Epithelial cell of prostate (primary cell): ENCODE data around the gene DCAF5.
"Not testable (repeated sequence)": the region's sequence is repeated elsewhere in the genome, so short reads cannot be mapped to it uniquely, and the experiment has no call there.

Experiments
- DNase-seq: peaks from one replicate; pipeline ENCODE4 v3.0.0-alpha.2; 2011; ENCODE audit warnings: low read depth, low spot score
- H3K27ac ChIP-seq: fragments of 450-650 bp; 2 replicates; pipeline ENCODE4 v1.5.1; 2017; ENCODE audit warnings: mild to moderate bottlenecking

Gene DCAF5

DNA sequence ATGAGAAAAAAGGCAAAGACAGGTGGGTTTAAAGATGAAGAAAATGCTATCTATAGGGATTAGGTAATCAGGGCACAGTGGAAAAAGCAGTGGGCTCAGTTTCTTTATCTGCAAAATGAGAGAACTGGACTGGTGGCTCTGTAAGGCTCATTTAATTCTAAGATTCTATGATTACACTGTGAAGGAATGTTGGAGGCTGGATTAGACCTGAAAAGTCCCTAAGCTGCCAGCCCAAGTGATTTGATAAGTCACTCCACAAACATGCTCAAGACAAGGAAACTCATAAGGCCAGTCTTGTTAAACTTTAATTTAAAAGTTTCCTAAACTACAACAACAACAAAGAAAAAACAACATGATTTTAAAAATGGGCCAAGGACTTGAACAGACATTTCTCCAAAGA is 75.1 kb downstream of the DCAF5 start:
- H3K27ac ChIP-seq = peak overlapping the region; percentile 86
- DNase-seq = peak; percentile 43

DNA sequence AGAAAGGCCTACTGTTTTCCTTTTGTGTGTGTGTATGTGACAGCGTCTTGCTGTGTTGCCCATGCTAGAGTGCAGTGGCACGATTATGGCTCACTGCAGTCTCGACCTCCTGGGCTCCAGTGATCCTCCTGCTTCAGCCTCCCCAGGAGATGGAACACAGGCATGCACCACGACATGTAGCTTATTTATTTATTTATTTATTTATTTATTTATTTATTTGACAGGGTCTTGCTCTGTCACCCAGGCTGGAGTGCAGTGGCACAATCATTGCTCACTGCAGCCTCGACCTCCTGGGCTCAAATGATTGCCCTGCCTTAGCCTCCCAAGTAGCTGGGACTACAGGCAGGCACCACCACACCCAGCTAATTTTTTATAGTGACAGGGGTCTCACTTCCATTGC is 75.7 kb downstream of the DCAF5 start:
- DNase-seq = not testable (repeated sequence)
- H3K27ac ChIP-seq = peak overlapping the region; percentile 86

DNA sequence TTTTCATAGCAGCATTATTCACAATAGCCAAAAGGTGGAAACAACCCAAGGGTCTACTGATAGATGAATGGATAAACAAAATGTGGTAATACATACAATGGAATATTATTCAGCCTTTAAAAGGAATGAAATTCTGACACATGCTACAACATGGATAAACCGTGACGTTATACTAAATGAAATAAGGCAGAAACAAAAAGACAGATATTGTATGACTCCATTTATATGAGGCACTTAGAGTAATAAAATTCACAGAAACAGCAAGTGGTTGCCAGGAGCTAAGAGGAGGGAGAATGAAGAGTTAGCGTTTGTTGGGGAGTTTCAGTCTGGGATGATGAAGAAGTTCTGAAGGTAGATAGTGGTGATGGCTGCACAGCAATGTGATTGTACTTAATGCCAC is 76.6 kb downstream of the DCAF5 start:
- DNase-seq = no peak
- no peak overlapping the region for H3K27ac ChIP-seq

DNA sequence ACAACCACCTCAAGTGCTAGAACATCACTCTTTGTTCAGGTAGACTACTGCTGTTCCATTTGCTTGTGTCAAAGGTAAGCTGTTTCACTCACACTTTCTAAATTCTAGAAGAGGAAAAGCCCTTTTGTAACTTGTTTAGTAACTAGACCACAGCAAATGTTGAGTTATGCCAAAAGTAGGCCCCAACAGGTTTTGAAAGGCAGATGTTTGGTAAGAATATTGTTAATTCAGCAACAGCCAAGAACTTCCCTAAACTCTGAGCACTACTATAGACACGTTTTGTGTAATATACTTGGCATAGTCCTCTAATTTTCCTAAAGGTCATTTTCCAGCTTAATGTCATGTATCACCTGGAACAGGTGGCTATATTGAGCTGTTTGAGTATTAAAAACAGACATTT is 79.0 kb downstream of the DCAF5 start:
- no peak overlapping the region for H3K27ac ChIP-seq
- no peak for DNase-seq

DNA sequence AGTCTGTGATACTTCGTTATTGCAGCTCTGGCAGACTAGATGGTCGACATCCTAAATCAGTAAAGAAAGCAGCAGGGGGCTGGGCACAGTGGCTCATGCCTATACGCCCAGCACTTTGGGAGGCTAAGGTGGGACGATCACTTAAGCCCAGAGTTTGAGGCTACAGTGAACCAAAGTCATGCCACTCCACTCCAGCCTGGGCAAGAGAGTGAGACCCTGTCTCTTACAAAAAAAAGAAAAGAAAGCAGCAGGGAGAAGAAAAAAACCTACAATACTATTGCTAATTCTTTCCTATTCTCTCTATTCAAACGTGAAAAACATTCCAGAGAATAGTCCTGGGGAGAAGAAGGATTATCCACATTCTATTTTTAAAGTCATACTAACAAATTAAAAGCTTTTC is 79.5 kb downstream of the DCAF5 start:
- DNase-seq = no peak
- no peak overlapping the region for H3K27ac ChIP-seq

DNA sequence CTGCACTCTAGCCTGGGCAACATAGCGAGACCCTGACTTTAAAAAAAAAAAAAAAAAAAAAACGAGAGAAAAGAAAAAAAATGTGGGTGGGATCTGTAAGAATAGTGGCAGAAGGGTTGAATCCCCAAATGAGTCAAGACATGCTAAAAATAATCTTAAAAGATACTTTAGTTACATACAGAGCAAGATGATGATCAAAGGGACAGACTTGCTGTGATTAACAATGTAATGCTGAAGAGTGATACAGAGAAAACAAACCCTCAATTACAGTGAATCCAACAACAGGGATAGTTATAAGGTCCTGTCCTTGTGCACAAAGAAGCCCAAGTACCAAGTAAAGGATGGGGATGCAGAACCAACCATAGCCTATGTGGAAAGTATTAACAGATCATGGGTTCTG is 80.3 kb downstream of the DCAF5 start:
- H3K27ac ChIP-seq = no peak overlapping the region
- no peak for DNase-seq

DNA sequence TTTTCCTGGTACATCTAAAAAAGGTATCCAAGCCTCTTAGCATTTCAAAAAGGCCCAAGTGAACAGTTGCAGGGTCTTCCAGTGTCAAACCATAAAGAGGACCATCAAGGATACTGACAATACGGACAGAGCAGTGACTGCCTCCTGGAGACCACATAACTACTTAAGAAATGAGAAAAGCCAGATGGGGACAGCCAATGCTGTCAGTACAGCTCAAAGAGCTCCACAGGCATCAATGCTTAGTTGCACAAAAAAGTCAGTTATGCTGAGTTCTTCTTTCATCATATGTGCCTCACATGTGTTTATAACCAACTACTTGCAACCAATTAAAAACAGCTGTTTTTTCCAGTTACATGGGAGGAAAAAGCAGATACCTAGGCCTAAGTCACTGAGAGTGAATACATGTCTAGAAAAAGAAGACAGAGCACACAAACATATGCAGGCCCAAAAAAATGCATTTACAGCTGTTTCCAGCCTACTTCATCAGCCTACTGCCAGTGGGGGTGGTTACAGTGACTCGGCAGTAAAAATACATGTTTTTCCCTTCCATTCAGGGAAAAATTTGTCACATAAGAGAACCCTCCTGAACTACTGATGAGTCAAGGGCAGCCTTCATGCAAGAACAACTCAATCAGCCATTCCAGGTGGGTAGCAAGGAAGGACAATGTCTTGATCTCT is 84.0 kb downstream of the DCAF5 start:
- no peak for DNase-seq
- H3K27ac ChIP-seq = no peak overlapping the region

DNA sequence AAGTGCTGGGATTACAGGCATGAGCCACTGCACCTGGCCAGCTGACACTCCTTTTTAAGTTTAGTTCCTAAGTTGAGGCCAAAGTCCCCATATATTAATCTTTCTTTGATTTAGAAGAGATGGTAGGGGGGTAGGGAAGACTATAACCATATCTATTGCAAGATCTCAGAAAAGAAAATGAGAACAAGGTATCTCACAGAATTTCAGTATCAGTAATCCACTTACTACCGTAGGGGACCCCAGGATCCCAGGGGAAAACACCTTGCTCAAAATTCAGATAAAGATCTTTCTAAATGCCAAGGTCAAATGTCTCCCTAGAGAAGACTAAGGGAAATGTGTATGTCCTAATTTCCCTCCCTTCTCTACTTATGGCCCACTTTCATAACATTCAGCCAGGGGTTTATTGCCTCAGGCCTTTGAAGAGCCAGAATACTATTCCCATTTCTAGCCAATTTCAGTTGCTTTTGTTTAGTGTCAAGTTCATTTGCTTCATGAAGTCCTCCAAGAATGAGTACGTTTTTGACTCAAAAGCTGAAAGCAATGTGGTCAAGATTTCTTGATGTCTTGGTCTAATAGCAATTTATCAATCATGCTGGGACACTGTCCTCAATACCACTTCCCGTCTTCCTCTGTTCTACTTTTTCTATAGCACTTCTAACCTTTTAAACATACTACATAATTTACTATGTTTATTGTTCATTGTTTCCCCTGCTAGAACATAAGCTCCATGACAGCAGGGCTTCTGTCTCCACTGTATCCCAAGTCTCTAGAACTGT is 86.3 kb downstream of the DCAF5 start:
- no peak overlapping the region for H3K27ac ChIP-seq
- no peak for DNase-seq

DNA sequence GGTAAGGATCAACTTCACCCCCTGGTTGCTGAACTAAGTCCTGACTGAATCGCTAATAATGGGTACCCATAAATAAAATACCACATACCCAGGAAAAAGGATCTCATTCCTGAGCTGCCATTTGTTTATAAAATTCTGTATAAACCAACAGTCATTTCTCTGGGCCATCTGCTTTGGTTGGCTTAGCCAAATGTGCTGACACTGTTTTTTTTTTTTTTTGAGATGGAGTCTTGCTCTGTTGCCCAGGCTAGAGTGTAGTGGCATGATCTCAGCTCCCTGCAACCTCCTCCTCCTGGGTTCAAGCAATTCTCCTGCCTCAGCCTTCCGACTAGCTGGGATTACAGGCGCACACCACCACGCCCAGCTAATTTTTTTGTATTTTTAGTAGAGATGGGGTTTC is 87.0 kb downstream of the DCAF5 start:
- not testable (repeated sequence) for DNase-seq, H3K27ac ChIP-seq

DNA sequence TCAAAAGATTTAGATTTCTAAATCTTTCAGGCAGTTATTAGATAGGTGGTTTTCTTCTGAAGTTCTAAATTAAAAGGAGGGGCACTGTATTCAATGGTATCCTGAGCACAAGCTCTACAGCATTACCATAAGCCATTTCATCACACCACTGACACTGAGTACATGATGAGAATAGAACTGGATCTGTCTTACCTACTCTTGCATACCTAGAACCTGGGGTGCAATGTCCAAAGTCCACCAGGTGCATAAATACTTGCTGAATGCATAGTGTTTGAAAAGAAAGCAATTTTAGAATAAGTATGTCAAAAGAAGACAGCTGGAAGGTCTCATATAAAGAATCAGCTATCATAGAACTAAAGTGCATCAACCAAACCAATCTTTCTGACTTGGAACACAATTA is 88.3 kb downstream of the DCAF5 start:
- H3K27ac ChIP-seq = no peak overlapping the region
- no peak for DNase-seq

DNA sequence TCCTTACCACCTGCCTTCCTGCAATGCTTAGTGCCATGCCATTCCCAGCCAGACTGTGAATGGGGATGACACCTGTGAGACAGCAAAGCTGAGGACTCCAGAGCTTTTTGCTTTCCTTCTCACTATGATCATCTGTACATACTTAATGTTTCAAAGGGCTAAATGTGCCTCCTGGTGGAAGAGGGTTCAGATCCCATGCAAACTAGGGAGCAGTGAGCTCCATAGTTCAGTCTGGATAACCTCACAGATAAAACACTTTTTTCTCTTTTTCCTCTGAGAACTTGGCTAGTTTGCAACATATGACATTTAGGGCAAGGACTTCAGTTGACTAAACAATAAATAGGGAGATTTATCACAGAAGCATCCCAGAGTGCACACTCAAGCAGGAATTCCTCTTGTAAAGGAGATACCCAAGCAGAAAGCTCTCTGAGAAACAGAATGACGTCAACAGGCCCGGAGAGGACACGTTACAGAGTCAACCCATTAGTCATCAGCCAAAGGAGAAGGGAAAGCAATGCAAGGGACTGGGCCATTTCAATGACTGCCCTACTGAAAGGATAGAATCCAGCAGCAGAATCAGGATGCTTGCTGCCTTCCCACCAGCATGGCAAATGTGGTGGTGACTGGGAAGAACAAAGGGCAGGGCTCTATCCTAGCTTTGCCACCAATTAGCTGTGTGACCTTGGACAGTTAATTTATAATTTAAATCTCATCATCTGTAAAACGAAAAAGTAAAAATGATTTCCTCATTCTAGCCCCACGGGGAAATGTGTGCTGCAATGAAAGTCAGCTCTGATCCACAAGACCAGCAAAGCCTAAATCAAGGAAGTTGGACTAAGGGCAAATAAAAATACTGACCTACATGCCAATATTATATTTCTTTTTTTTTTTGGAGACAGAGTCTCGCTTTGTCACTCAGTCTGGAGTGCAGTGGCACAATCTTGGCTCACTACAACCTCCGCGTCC is 93.0 kb downstream of the DCAF5 start:
- DNase-seq = no peak

DNA sequence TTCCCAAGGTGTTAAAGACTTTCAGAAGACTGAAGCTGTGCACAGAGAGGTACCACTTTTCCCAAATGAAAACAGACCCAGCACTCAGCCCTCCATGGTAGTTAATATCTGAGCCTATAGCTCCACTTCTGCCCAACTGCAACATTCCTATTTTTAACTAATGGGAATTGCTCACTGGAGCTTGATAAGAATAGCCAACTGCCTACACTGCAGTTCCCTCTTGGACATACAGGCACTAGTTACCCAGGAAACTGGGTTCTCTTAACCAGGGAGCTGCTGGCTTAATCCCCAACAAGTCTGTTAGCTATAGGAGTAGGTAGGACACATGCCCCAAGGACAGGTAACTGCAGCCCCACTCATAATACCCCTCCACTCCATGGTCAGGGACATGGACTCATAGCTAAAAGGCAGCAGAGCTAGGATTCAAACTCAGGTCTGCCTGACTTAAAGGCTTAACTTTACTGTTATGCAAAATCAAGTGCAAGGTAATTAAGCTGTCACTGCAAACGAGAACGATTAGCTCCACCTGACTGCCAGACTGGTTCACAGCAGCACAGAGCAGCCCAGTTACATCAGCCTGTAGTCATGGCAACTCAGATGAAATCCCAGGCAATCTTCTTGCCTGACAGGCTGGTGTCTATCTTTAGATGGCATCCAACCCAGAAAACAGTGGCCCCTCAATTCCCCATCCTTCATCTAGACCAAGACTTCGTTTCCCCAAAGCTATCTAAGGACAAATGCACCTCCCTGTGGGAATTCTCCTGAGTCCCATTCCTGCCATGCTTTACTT is 96.7 kb downstream of the DCAF5 start:
- DNase-seq = no peak
- H3K27ac ChIP-seq = peak overlapping the region; percentile 41

More for the DNA sequence above, 93.0 kb downstream of the DCAF5 start:
- H3K27ac ChIP-seq = no peak overlapping the region

DNA sequence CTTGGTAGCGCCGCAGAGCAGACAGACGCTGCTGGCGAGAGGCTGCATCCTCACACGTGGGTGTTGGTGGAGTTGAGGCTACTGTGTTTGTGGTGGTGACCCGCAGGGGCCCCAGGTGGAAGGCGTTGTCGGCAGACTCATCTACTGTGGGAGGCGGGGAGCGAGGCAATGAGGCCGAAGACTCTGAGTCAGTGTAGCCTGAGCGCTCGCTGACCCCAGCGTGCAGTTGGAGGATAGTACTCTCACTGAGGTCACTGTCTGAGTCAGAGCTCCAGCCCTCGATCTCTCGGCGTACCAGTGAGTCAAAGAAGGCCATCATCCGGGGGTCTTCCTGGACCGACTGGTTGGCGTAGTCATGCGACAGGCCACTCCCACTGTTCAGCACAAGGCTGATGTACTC is 97.8 kb downstream of the DCAF5 start:
- H3K27ac ChIP-seq = no peak overlapping the region
- no peak for DNase-seq

DNA sequence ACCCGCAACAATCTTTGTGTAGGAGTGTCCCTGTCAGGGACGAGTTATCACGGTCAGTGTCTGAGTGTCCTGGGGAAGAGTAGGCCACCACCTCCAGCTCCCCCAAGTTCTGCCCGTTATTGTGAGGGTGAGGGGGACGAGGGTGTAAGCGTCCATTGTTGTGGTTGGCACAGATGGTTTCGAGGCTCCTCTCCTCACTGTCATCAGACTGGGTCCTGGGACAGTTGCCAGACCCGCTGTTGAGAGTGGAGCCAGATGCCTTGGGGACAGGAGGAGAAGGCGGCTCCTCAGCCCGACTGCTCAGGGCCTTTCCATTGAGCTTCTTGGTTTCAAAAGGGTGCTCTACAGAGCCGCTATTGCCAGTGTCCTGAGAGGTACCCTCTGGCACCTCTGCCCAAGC is 98.9 kb downstream of the DCAF5 start:
- no peak for DNase-seq
- no peak overlapping the region for H3K27ac ChIP-seq

DNA sequence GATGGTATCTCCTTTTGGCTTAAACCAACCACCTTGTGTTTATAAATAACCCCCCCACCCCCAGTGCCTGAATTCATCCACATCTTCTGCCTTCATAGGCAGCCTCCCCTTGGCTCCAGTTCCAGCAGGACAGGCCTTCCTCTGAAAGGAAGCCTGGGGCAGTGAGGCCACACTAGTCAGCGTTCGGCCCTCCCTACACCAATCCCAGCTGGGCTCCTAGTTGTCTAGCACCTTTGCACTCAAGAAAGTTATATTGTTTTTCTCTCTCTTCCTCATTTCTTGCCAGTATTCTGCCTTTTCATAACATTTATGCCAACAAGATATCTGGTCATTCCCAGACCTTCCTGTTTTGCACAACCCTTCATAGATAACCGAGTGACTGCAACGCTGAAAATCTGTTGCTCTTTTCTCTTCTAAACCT is 100.7 kb downstream of the DCAF5 start:
- no peak overlapping the region for H3K27ac ChIP-seq
- DNase-seq = no peak

DNA sequence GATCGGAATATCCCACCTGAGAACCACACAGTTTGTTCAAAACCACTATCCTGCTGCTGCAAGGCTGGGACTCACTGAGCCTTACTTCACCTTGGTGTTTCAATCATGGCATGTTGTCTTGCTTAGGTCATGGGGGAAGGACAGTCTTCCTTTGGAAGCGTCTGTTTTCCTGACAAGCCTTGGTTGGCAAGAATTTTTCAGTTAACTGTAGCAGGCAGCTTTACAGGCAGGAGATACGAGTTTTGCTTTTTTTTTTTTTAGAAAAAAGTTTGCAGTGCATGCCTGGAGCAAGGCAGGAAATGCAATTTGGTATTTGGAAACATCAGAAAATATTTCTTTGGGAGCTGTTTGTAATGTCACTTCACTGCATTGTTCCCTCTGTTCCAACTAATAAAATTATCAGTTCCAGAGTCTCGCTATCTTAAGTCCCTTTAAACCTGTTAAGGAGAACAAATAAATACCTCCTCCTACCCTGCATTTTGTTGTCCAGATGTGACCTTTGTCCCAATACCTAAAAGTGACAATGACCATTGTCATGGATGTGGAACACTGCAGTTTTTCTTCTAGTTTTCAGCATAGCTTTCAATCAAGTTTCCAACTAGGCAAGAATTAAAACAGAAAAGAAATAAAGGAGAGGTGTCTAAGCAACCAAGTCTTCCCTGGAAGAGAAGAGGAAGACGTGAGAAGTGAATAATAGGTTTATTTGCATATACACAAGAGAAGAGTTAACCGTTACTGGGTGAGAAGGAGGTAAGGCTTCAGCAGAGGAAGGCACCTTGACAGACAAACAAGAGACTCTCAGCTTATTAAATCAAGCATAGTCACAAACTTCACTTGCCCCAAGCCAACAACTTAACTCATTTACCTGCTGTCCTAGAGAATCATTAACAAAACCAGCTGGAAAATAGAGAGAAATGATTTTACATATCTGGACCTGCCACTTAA is 102.4 kb downstream of the DCAF5 start:
- no peak overlapping the region for H3K27ac ChIP-seq
- no peak for DNase-seq

DNA sequence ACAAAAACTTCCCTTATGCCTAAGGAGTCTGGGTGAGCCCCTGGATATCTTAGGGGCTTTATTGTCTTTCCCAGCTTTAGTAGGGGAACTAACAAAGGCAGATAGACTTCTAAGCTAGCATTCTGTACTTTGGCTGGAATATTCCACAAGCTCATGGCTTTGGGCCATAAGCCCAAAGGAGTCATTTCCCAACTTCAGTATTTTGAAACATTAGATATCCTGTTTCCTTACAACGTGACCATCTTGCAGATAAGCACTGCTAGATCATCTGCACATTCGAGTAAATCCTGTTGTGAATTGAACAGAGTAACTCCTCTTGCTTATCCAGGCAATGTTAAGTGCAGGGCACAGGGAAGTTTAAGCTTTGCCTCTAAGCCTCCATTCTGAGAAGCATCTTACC is 103.2 kb downstream of the DCAF5 start:
- no peak for DNase-seq
- H3K27ac ChIP-seq = no peak overlapping the region

DNA sequence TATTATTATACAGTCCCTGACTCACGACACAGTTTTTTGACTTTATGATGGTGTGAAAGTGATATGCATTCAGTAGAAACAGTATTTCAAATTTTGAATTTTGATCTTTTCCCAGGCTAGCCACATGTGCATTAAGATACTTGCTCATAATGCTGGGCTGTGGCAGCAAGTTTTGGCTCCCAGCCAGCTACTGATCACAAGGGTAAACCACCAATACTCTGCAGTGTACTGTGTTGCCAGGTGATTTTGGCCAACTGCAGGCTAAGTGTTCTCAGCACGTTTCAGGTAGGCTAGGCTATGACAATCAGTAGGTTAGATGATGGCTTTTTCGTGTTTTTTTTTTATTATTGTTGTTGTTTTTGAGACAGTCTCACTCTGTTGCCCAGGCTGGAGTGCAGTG is 104.5 kb downstream of the DCAF5 start:
- no peak overlapping the region for H3K27ac ChIP-seq
- no peak for DNase-seq

DNA sequence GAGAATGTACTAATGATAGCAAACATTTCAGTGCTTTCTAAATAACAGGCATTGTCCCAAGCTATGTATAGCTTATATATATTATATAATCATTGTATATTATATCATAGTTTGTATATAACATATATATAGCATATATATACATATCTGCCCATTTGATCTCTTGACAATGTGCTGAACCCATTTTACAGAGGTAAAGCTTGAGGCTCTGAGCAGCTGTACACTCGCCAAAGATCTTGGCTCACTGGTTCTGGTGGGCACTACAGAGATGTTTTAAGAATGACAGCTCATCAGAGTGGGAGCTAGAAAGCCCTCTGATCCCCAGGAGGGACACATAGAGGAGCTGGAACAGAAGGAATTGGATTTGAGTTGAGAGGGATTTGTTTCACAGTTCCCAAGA is 105.7 kb downstream of the DCAF5 start:
- DNase-seq = no peak
- no peak overlapping the region for H3K27ac ChIP-seq
